ENCODE results near the gene TDRD7. TPM values are rescaled to one million over a fixed set of nuclear protein-coding genes. Genes with fewer than 3 reads are reported as not detected.
A peak's percentile ranks its signal among the peaks of the same experiment; 100 is the strongest.

TDRD7 gene
- polyA plus RNA-seq, 2 of the 4 experiments (the other 2 are of a cell fraction), result 11.5 to 15.7 TPM

GRCh38 chr9:97517331-97518089 is 105.6 kb downstream of the TDRD7 start:
- ChIA-PET POLR2A (no interaction called here), CTCF (interaction anchor here (0.6 to 3.5 kb wide), 7 partner anchors 11 to 98 kb away, joined by 3 to 11 read pairs (median 5); no protein-coding TSS in a partner anchor)
- WGBS (ENCODE audit: missing lambda C conversion rate), result 81% methylated on average over 14 of the region's 14 CpGs
- H3K4me1 ChIP-seq, result peaks cover 14% of the 10 kb centered on the region
- DNase-seq (ENCODE audit: low read depth in 1 of 2, low spot score in 1 of 2), result no peak
- ATAC-seq, result no peak
- no peak overlapping the region for H3K4me2 ChIP-seq
- H3K9me3 ChIP-seq, result no peaks in the 10 kb centered on the region
- FAIRE-seq, result no peak
- TF ChIP-seq BCL3 (IDR thresholded peaks at IDR 0.05) (no peak), PBX3 (IDR thresholded peaks at IDR 0.05) (no peak), JUNB (IDR thresholded peaks at IDR 0.05) (no peak), SMC3 (IDR thresholded peaks at IDR 0.05) (no peak), CBX8 (IDR thresholded peaks at IDR 0.05) (no peak), MAFK (IDR thresholded peaks at IDR 0.05; ENCODE audit: partially characterized antibody) (no peak), RCOR1 (IDR thresholded peaks at IDR 0.05; ENCODE audit: low read depth, low read length) (no peak), HDAC2 (IDR thresholded peaks at IDR 0.05) (no peak), MAZ (IDR thresholded peaks at IDR 0.05; ENCODE audit: borderline replicate concordance, low read depth, low read length) (no peak), FOSL2 (IDR thresholded peaks at IDR 0.05) (no peak), FOSL2 (CRISPR knock-in tag; IDR thresholded peaks at IDR 0.05) (no peak), RNF2 (IDR thresholded peaks at IDR 0.05; ENCODE audit: borderline replicate concordance, low read depth) (no peak)
- H3K4me3 ChIP-seq, result no peak overlapping the region
- H3K27ac ChIP-seq, result peak overlapping the region in 1 of 2 experiments; percentile 76; a peak in 2 of 6 replicates

GRCh38 chr9:97518166-97518908 is 106.4 kb downstream of the TDRD7 start:
- Histone ChIP-seq H3K27ac (peak overlapping the region; percentile 39 to 76; a peak in 5 of 6 replicates), H3K4me2 (peak overlapping the region; percentile 60), H3K4me1 (peaks cover 14% of the 10 kb centered on the region), H3K9me3 (no peaks in the 10 kb centered on the region), H3K4me3 (no peak overlapping the region)
- ATAC-seq (peak; percentile 9 to 41; a peak in 3 of 6 replicates), FAIRE-seq (no peak), DNase-seq (ENCODE audit: low read depth in 1 of 2, low spot score in 1 of 2) (no peak)
- ChIA-PET POLR2A (no interaction called here), CTCF (interaction anchor here (0.6 to 3.5 kb wide), 9 partner anchors 12 to 559 kb away, joined by 3 to 11 read pairs (median 5); partner anchors contain the start of gene TMOD1)
- TF ChIP-seq HDAC2 (IDR thresholded peaks at IDR 0.05), result no peak
- TF ChIP-seq TFCP2L1 (CRISPR knock-in tag; IDR thresholded peaks at IDR 0.05), result no peak
- TF ChIP-seq NPAS2 (CRISPR knock-in tag; IDR thresholded peaks at IDR 0.05; ENCODE audit: borderline replicate concordance), result no peak
- TF ChIP-seq NR3C1 (IDR thresholded peaks at IDR 0.05), result no peak
- no peak for TF ChIP-seq USF2 (IDR thresholded peaks at IDR 0.05)
- TF ChIP-seq FOXS1 (CRISPR knock-in tag; IDR thresholded peaks at IDR 0.05), result no peak
- 85% methylated on average over 9 of the region's 9 CpGs for WGBS (ENCODE audit: missing lambda C conversion rate)

- ATAC-seq (peak; percentile 77 to 91), FAIRE-seq (no peak), DNase-seq (ENCODE audit: low read depth in 1 of 2, low spot score in 1 of 2) (peak; percentile 60 to 79)
- CTCF ChIA-PET, result interaction anchor here (0.6 to 1.5 kb wide), 6 partner anchors 13 to 558 kb away, joined by 3 to 6 read pairs (median 5); partner anchors contain the start of gene TMOD1
- TF ChIP-seq REST (IDR thresholded peaks at IDR 0.05), result no peak
- TF ChIP-seq MAFK (IDR thresholded peaks at IDR 0.05; ENCODE audit: partially characterized antibody), result peak; percentile 57
- Histone ChIP-seq H3K4me1 (peaks cover 14% of the 10 kb centered on the region), H3K4me2 (peak overlapping the region; percentile 60), H3K4me3 (no peak overlapping the region), H3K9me3 (no peaks in the 10 kb centered on the region), H3K27ac (peak overlapping the region; percentile 46 to 76; a peak in 5 of 6 replicates)
- POLR2A ChIA-PET, result no interaction called here
- 22% methylated on average over 6 of the region's 6 CpGs for WGBS (ENCODE audit: missing lambda C conversion rate)
Observed at GRCh38 chr9:97518909-97519307, 107.0 kb downstream of the TDRD7 start.

Data from A549 (cell line).